ENCODE measurements around the gene CRYBA4. TPM values are rescaled to one million over a fixed set of nuclear protein-coding genes. Genes with fewer than 3 reads are reported as not detected.
A peak's percentile ranks its signal among the peaks of the same experiment; 100 is the strongest.

The CRYBA4 gene
- total RNA-seq, 1 experiment from 2014 or later = 0.52 TPM

GRCh38 chr22:26580240-26580962 is 41.4 kb upstream of the CRYBA4 start:
- Mint-ChIP-seq H3K4me3 (peak overlapping the region; percentile 24 to 59), H3K4me1 (peaks cover 65 to 74% of the 10 kb centered on the region in 2 experiments), H3K27ac (peak overlapping the region; percentile 94 to 99 (median 98)), H3K9me3 (no peaks in the 10 kb centered on the region), H3K36me3 (ENCODE audit: insufficient read depth in 1 of 3, low read depth in 3 of 3) (peaks cover 30 to 33% (median 32%) of the 10 kb centered on the region in 3 experiments), H3K27me3 (ENCODE audit: low read depth) (no peaks in the 10 kb centered on the region)
- Histone ChIP-seq H2AFZ (ENCODE audit: low read length) (no peak overlapping the region), H3K27me3 (ENCODE audit: insufficient read depth, low read length) (no peaks in the 10 kb centered on the region), H3K23me2 (ENCODE audit: insufficient read length, low read depth, low read length, poor library complexity, severe bottlenecking) (no peaks in the 10 kb centered on the region), H3K18ac (ENCODE audit: insufficient read length, low read depth, low read length) (no peak overlapping the region), H3K14ac (ENCODE audit: insufficient read depth, low read length) (no peak overlapping the region), H2BK120ac (ENCODE audit: low read depth, low read length, poor library complexity, severe bottlenecking) (no peak overlapping the region), H4K91ac (ENCODE audit: insufficient read length, low read depth, low read length) (no peak overlapping the region), H3K4ac (ENCODE audit: low read depth, low read length) (no peak overlapping the region), H3K79me1 (ENCODE audit: insufficient read depth, low read depth, low read length, poor library complexity, severe bottlenecking) (peaks cover 7% of the 10 kb centered on the region), H3K9me3 (ENCODE audit: control insufficient read depth, low read depth, low read length) (no peaks in the 10 kb centered on the region), H3K4me1 (ENCODE audit: insufficient read depth, low read length) (peaks cover 19% of the 10 kb centered on the region; the same call in 1 of the 2 replicates), H2AK5ac (ENCODE audit: insufficient read length, low read length) (no peak overlapping the region), H3T11ph (ENCODE audit: low read length) (no peak overlapping the region), H4K8ac (replicated peaks; ENCODE audit: insufficient read length, low read depth, low read length) (no peak overlapping the region), H2BK12ac (ENCODE audit: insufficient read length, low read depth, low read length) (no peak overlapping the region), H3K79me2 (ENCODE audit: insufficient read depth, low read length) (peaks cover 34% of the 10 kb centered on the region; the same call in 1 of the 2 replicates), H3K56ac (ENCODE audit: insufficient read length, low read depth, low read length) (no peak overlapping the region), H2BK15ac (ENCODE audit: low read depth, low read length) (no peak overlapping the region), H4K5ac (ENCODE audit: insufficient read length, low read depth, low read length) (no peak overlapping the region), H3K9ac (ENCODE audit: extremely low read depth, insufficient read length, low read length) (peak overlapping the region; percentile 6), H3K27ac (ENCODE audit: insufficient read length, low read depth, low read length) (no peak overlapping the region), H3K4me2 (ENCODE audit: insufficient read depth, insufficient read length, low read length) (no peak overlapping the region), H4K20me1 (ENCODE audit: control insufficient read depth, insufficient read depth, insufficient read length) (peaks cover 2% of the 10 kb centered on the region), H2BK20ac (ENCODE audit: low read depth, low read length, poor library complexity, severe bottlenecking) (no peak overlapping the region), H3K23ac (ENCODE audit: insufficient read length, low read depth, low read length) (no peak overlapping the region), H2BK5ac (ENCODE audit: insufficient read length, low read length) (no peak overlapping the region)
- no CpG with 5 or more reads among the region's 13 CpGs for WGBS (ENCODE audit: extremely low coverage, insufficient read length, low lambda C conversion rate)
- DNase-seq = peak; percentile 67
- no peak for TF ChIP-seq CTCF (conservative IDR thresholded peaks at IDR 0.05)
